Trophoblast cell (in vitro differentiated cells and primary cell): Measurements from ENCODE around the gene COL23A1.

Source experiments
- DNase-seq, 2 donors: peaks; one replicate each; pipeline ENCODE4 v3.0.0-alpha.2; 2016
- H2AFZ ChIP-seq: 2 replicates; pipeline ENCODE4 v1.6.1; 2013; ENCODE audit warnings: low read length, moderate library complexity, mild to moderate bottlenecking; ENCODE audit not compliant: insufficient read depth, poor library complexity
- H2AK5ac ChIP-seq: 2 replicates; pipeline ENCODE4 v1.6.1; 2013; ENCODE audit warnings: mild to moderate bottlenecking, low read length
- H2BK120ac ChIP-seq: 2 replicates; pipeline ENCODE4 v1.6.1; 2013; ENCODE audit warnings: low read length, mild to moderate bottlenecking, moderate library complexity; ENCODE audit not compliant: insufficient read depth, poor library complexity
- H2BK12ac ChIP-seq: 2 replicates; pipeline ENCODE4 v1.6.1; 2013; ENCODE audit warnings: mild to moderate bottlenecking, low read length, moderate library complexity
- H2BK5ac ChIP-seq: 2 replicates; pipeline ENCODE4 v1.6.1; 2013; ENCODE audit warnings: low read length, low read depth, moderate library complexity, mild to moderate bottlenecking; ENCODE audit not compliant: poor library complexity
- H3K14ac ChIP-seq: 2 replicates; pipeline ENCODE4 v1.6.1; 2013; ENCODE audit warnings: mild to moderate bottlenecking, low read length
- H3K18ac ChIP-seq: 2 replicates; pipeline ENCODE4 v1.6.1; 2013; ENCODE audit warnings: mild to moderate bottlenecking, low read length
- H3K23ac ChIP-seq: 2 replicates; pipeline ENCODE4 v1.6.1; 2013; ENCODE audit warnings: low read length
- H3K27ac ChIP-seq: 2 replicates; pipeline ENCODE4 v1.5.1; 2013; ENCODE audit warnings: low read depth, mild to moderate bottlenecking, inconsistent platforms, low read length, moderate library complexity
- H3K27me3 ChIP-seq: 2 replicates; pipeline ENCODE4 v1.6.1; 2013; ENCODE audit warnings: inconsistent platforms, mild to moderate bottlenecking, low read length, moderate library complexity; ENCODE audit not compliant: insufficient read depth
- H3K36me3 ChIP-seq, 2 experiments: 1 replicate in 1 of 2; 2 replicates in 1 of 2; pipeline ENCODE4 v1.6.1; 2013; ENCODE audit warnings: low read length in 2 of 2, mild to moderate bottlenecking in 2 of 2, moderate library complexity in 1 of 2; ENCODE audit not compliant: insufficient read depth in 2 of 2, control insufficient read depth in 1 of 2
- H3K4ac ChIP-seq: 2 replicates; pipeline ENCODE4 v1.6.1; 2013; ENCODE audit warnings: low read depth, mild to moderate bottlenecking, low read length, moderate library complexity
- H3K4me1 ChIP-seq, 2 experiments: 1 replicate in 1 of 2; 2 replicates in 1 of 2; pipeline ENCODE4 v1.6.1; 2013; ENCODE audit warnings: low read length in 2 of 2, mild to moderate bottlenecking in 2 of 2, moderate library complexity in 1 of 2; ENCODE audit not compliant: insufficient read depth in 2 of 2, control insufficient read depth in 1 of 2
- H3K4me2 ChIP-seq: 2 replicates; pipeline ENCODE4 v1.6.1; 2013; ENCODE audit warnings: inconsistent platforms, mild to moderate bottlenecking, low read length, moderate library complexity
- H3K4me3 ChIP-seq: 2 replicates; pipeline ENCODE4 v1.5.1; 2013; ENCODE audit warnings: mild to moderate bottlenecking, low read depth, low read length, inconsistent platforms
- H3K79me1 ChIP-seq: one replicate; pipeline ENCODE4 v1.6.1; 2013; ENCODE audit warnings: low read length
- H3K79me2 ChIP-seq: 2 replicates; pipeline ENCODE4 v1.6.1; 2013; ENCODE audit warnings: low read length, mild to moderate bottlenecking; ENCODE audit not compliant: control insufficient read depth, insufficient read depth, poor library complexity
- H3K9ac ChIP-seq: 2 replicates; pipeline ENCODE4 v1.6.1; 2013; ENCODE audit warnings: mild to moderate bottlenecking, low read length
- H3K9me3 ChIP-seq: 2 replicates; pipeline ENCODE4 v1.6.1; 2013; ENCODE audit warnings: low read depth, mild to moderate bottlenecking, control low read depth, inconsistent platforms, low read length; ENCODE audit not compliant: insufficient read depth
- H4K12ac ChIP-seq: 2 replicates; pipeline ENCODE4 v1.6.1; 2013; ENCODE audit warnings: low read depth, mild to moderate bottlenecking, low read length, moderate library complexity
- H4K8ac ChIP-seq: 2 replicates; pipeline ENCODE4 v1.6.1; 2013; ENCODE audit warnings: low read depth, mild to moderate bottlenecking, low read length, moderate library complexity
- H4K91ac ChIP-seq: one replicate; pipeline ENCODE4 v1.6.1; 2013; ENCODE audit warnings: low read depth, mild to moderate bottlenecking, low read length, moderate library complexity
- WGBS: extraction: QIAGEN DNeasy Blood & Tissue Kit; methylation state at CpG from one replicate; pipeline ENCODE4 v1.1.7; 2013; ENCODE audit warnings: missing lambda C conversion rate; ENCODE audit not compliant: insufficient read length, insufficient coverage; ENCODE audit errors: extremely low coverage; 5-methylcytosine and 5-hydroxymethylcytosine counted together

Gene COL23A1

DNA sequence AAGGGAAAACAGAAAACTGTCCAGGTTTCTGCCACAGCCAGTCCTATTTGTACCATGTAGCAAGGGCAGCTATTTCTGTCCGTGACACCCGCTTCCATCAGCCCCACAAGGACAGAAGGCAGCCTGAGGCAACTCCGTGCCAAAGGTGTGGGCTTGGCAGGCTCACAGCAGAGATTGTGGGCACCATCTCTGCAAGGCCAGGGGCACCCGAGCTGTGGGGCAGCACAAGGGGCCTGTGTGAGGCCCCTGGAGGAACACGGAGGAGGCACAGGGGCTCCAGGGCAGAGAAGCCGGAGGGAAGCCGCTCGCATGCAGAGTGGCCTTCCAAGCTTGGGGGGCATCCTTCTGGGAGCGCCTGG lies 43.5 kb downstream of the COL23A1 start:
- no peaks in the 10 kb centered on the region for H3K9me3 ChIP-seq
- H3K4ac ChIP-seq, result no peak overlapping the region
- H3K18ac ChIP-seq, result no peak overlapping the region
- peaks cover 6 to 8% of the 10 kb centered on the region in 2 experiments for H3K4me1 ChIP-seq
- H4K91ac ChIP-seq, result no peak overlapping the region
- no peak overlapping the region for H3K4me2 ChIP-seq
- H3K79me2 ChIP-seq, result no peaks in the 10 kb centered on the region
- H2AFZ ChIP-seq, result no peak overlapping the region
- H3K27me3 ChIP-seq, result no peaks in the 10 kb centered on the region
- H4K12ac ChIP-seq, result no peak overlapping the region
- H3K9ac ChIP-seq, result no peak overlapping the region
- no peaks in the 10 kb centered on the region for H3K79me1 ChIP-seq
- no peak for DNase-seq
- H4K8ac ChIP-seq, result no peak overlapping the region
- no peak overlapping the region for H2BK5ac ChIP-seq
- no peak overlapping the region for H2BK120ac ChIP-seq
- WGBS, result no CpG with 5 or more reads among the region's 9 CpGs
- H3K36me3 ChIP-seq, result no peaks in the 10 kb centered on the region
- H3K23ac ChIP-seq, result no peak overlapping the region
- H2AK5ac ChIP-seq, result no peak overlapping the region
- H3K4me3 ChIP-seq, result peak overlapping the region; percentile 27
- no peak overlapping the region for H3K14ac ChIP-seq
- no peak overlapping the region for H2BK12ac ChIP-seq
- H3K27ac ChIP-seq, result no peak overlapping the region

DNA sequence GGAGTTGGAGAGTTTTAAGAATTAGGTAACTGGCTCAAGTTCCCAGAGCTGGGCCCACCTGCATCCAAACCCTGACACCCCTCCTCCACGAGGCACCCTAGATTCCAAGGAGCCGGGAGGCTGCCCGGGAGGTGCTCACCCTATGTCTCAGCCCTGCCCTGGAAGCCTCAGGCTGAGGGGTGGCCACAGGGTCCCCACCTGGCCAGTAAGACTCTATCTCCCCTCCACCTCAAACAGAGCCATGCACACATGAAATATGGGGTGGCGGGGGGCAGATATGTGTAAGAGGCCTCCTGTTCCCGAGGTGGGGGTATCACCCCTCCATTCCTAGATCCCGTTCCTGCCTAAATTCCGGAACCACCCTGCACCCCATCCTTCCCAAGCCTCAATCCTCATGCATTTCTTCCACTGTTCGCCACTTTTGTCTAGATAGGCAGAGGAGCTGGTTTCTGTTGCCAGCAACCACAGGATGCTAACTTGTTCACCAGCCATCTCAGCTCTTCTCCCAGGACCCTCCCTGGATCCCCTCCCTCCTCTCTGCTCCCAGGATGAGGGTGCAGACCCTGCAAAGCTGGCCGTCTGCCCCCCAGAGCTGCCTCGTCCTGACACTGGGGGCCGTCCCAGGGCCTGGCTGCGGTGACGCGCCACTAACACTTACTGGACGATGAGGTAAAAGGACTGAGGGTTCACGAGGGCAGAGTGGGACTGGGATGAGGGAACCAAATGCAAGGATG lies 44.1 kb downstream of the COL23A1 start:
- no peak overlapping the region for H2AK5ac ChIP-seq
- H3K4me3 ChIP-seq, result no peak overlapping the region
- no peak overlapping the region for H2AFZ ChIP-seq
- no peak overlapping the region for H4K91ac ChIP-seq
- H4K12ac ChIP-seq, result no peak overlapping the region
- H2BK120ac ChIP-seq, result no peak overlapping the region
- WGBS, result no CpG with 5 or more reads among the region's 16 CpGs
- no peaks in the 10 kb centered on the region for H3K79me1 ChIP-seq
- H3K4me1 ChIP-seq, result peaks cover 6 to 8% of the 10 kb centered on the region in 2 experiments
- H2BK5ac ChIP-seq, result no peak overlapping the region
- no peak overlapping the region for H2BK12ac ChIP-seq
- no peak overlapping the region for H3K14ac ChIP-seq
- H3K27me3 ChIP-seq, result no peaks in the 10 kb centered on the region
- no peak overlapping the region for H3K18ac ChIP-seq
- H3K4ac ChIP-seq, result no peak overlapping the region
- no peak overlapping the region for H3K23ac ChIP-seq
- no peaks in the 10 kb centered on the region for H3K36me3 ChIP-seq
- no peaks in the 10 kb centered on the region for H3K79me2 ChIP-seq
- no peaks in the 10 kb centered on the region for H3K9me3 ChIP-seq
- H3K4me2 ChIP-seq, result no peak overlapping the region
- H3K9ac ChIP-seq, result no peak overlapping the region
- H4K8ac ChIP-seq, result no peak overlapping the region
- no peak for DNase-seq
- H3K27ac ChIP-seq, result no peak overlapping the region

DNA sequence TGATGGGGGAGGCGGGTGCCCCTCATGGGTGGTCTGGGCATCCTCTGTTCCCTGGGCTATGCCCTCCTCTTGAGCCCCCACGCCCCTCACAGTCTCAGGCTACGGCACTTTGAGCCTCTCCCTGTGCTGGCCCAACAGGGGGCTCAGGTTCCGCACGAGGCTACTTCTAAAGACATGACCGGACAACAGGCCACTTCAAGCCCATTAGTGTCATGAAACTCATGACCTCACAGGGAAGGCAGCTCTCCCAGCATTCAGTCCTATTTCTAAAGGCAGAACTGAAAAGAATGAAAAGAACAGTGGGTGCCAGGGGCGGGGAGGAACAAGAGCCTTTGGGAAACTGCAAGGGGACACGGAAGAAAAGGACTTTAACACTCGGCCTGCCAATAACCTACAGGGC lies 45.0 kb downstream of the COL23A1 start:
- Histone ChIP-seq H3K9ac (no peak overlapping the region), H3K27me3 (no peaks in the 10 kb centered on the region), H3K9me3 (no peaks in the 10 kb centered on the region), H2BK5ac (no peak overlapping the region), H3K4me3 (no peak overlapping the region), H3K4me2 (no peak overlapping the region), H2BK120ac (no peak overlapping the region), H3K79me1 (no peaks in the 10 kb centered on the region), H3K4me1 (peaks cover 6 to 8% of the 10 kb centered on the region in 2 experiments), H2AFZ (no peak overlapping the region), H3K14ac (no peak overlapping the region), H3K36me3 (no peaks in the 10 kb centered on the region), H4K91ac (no peak overlapping the region), H4K12ac (no peak overlapping the region), H3K23ac (no peak overlapping the region), H4K8ac (no peak overlapping the region), H2AK5ac (no peak overlapping the region), H3K27ac (no peak overlapping the region), H3K18ac (no peak overlapping the region), H3K4ac (no peak overlapping the region), H3K79me2 (no peaks in the 10 kb centered on the region), H2BK12ac (no peak overlapping the region)
- no peak for DNase-seq
- no CpG with 5 or more reads among the region's 9 CpGs for WGBS

DNA sequence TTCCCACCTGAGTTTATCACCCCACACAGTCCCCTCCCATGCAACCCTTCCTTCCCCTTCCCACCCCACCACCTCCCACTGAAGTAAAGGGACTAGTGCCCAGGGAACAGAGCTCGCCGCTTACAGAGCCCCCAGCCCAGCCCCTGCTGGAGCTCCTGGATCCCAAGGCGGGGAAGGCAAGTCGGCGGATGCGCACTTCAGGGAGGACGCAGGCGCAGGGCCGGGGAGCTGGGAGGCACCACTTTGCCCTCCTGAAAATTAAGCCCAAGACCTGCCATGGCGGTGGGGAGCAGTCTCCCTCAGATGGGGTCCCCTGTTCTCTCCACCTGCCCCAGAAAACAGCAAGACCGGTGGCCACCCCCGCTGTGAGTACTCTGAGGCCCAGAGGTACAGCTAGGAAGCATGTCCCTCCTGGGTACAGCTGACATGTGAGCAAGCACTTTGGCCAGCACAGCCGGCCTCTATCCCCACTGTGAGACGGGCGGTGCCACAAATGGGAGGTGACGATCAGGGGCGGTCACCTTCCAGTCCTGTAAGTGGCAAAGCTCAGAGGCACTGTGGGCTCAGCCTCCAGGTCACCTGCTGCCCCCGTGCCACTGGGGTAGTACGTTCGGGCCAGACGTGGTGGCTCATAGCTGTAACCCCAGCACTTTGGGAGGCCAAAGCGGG lies 45.9 kb downstream of the COL23A1 start:
- no peak for DNase-seq
- Histone ChIP-seq H4K8ac (no peak overlapping the region), H3K36me3 (no peaks in the 10 kb centered on the region), H3K4me2 (no peak overlapping the region), H4K91ac (no peak overlapping the region), H3K27me3 (no peaks in the 10 kb centered on the region), H2AFZ (no peak overlapping the region), H3K23ac (no peak overlapping the region), H3K4me3 (no peak overlapping the region), H2BK120ac (no peak overlapping the region), H3K79me2 (no peaks in the 10 kb centered on the region), H2BK12ac (no peak overlapping the region), H4K12ac (no peak overlapping the region), H3K79me1 (no peaks in the 10 kb centered on the region), H2BK5ac (no peak overlapping the region), H3K9me3 (no peaks in the 10 kb centered on the region), H3K9ac (no peak overlapping the region), H2AK5ac (no peak overlapping the region), H3K18ac (no peak overlapping the region), H3K4ac (no peak overlapping the region), H3K4me1 (peaks cover 6 to 8% of the 10 kb centered on the region in 2 experiments), H3K14ac (no peak overlapping the region), H3K27ac (no peak overlapping the region)
- no CpG with 5 or more reads among the region's 22 CpGs for WGBS
